Tibial artery (tissue), 4 donors: Measurements from ENCODE around the gene PMS2.
A peak's percentile ranks its signal among the peaks of the same experiment; 100 is the strongest.

ENCODE experiments used
- DNase-seq, 2 donors: peaks; one replicate each; pipeline ENCODE4 v3.0.0-alpha.2; 2019
- H3K27ac ChIP-seq, 2 donors: fragments of 200-600 bp; sonication (generic) in 1 of 2; 1 replicate in 1 of 2; 2 replicates in 1 of 2; pipeline ENCODE4 v1.5.1; 2018 to 2019; ENCODE audit warnings: mild to moderate bottlenecking in 1 of 2
- H3K27me3 ChIP-seq, 2 donors: fragments of 200-600 bp; sonication (generic) in 1 of 2; one replicate each; pipeline versions ENCODE4 v1.5.1 to v1.6.0; 2016 to 2019
- H3K36me3 ChIP-seq, 3 donors: fragments of 200-600 bp; sonication (generic) in 2 of 3; one replicate each; pipeline ENCODE4 v1.5.1; 2016 to 2019; ENCODE audit warnings: mild to moderate bottlenecking in 2 of 3
- H3K4me1 ChIP-seq, 4 donors: fragments of 200-600 bp; sonication (generic) in 2 of 4; 1 replicate in 3 of 4; 2 replicates in 1 of 4; pipeline ENCODE4 v1.5.1; 2016 to 2019
- H3K4me3 ChIP-seq, 2 donors: fragments of 200-600 bp; sonication (generic) in 1 of 2; 1 replicate in 1 of 2; 2 replicates in 1 of 2; pipeline ENCODE4 v1.5.1; 2018 to 2019; ENCODE audit warnings: mild to moderate bottlenecking in 2 of 2
- H3K9me3 ChIP-seq, 3 donors: fragments of 200-600 bp; sonication (generic) in 1 of 3; one replicate each; pipeline ENCODE4 v1.5.1; 2016 to 2019
- CTCF ChIP-seq, 2 experiments: fragments of 200-600 bp in 1 of 2; fragments of 450-650 bp in 1 of 2; IDR thresholded peaks; one replicate each; pipeline ENCODE4 v1.5.1; 2017 to 2019; ENCODE audit warnings: antibody characterized with exemption in 2 of 2, mild to moderate bottlenecking in 1 of 2, moderate library complexity in 1 of 2
- intact Hi-C: fragments of 100-400 bp; cut with DNase I; formaldehyde crosslinking; loops from one replicate; pipeline ENCODE4 v1.15.0; 2023; ENCODE audit warnings: low total_unique reads

PMS2 gene

GRCh38 chr7:6022707-6023106, 13.9 kb upstream of the PMS2 start:
- peaks cover 82 to 100% (median 95%) of the 10 kb centered on the region in 3 donors for H3K36me3 ChIP-seq
- H3K4me1 ChIP-seq = no peaks in the 10 kb centered on the region
- TF ChIP-seq CTCF (IDR thresholded peaks at IDR 0.05) = no peak
- intact Hi-C loops = no loop called here
- no peaks in the 10 kb centered on the region for H3K9me3 ChIP-seq
- no peaks in the 10 kb centered on the region for H3K27me3 ChIP-seq
- H3K27ac ChIP-seq = no peak overlapping the region
- no peak for DNase-seq
- H3K4me3 ChIP-seq = no peak overlapping the region

DNA sequence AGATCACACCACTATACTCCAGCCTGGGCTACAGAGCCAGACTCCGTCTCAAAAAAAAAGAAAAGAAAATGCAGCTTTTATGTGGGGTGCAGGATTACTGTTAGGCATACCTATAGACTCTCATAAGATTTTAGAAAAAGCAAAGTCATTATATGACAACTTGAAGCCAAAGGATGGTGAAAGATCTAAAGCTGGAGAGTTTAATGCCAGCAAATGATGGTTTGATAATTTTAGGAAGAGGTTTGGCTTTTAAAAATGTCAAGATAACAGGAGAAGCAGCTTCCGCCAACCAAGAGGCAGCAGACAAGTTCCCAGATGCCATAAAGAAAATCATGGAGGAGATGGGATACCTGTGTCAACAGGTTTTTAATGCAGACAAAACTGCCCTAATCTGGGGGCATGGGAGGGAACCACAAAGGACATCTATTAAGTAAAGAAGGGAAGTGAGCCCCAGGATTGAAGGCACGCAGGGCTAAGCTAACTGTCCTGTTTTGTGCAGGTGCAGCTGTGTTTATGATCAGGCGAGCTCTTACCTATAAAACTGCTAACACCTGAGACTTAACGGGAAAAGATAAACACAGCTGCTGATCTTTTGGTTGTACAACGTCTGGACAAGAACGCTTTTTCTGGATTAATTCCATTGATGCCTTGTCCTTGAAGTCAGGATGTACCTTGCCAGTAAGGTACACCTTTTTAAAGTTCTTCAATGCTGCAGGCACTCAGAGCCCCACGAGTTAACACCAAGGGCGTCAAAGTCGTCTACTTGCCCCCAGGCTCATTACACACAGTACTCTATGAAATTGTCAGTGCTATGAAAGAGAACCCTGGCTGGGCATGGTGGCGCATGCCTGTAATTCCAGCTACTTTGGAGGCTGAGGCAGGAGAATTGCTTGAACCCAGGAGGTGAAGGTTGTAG, 11.8 kb upstream of the PMS2 start:
- no peak for TF ChIP-seq CTCF (IDR thresholded peaks at IDR 0.05)
- H3K27me3 ChIP-seq = no peaks in the 10 kb centered on the region
- no peak overlapping the region for H3K4me3 ChIP-seq
- H3K4me1 ChIP-seq = peaks cover 0 to 3% (median 1%) of the 10 kb centered on the region in 4 donors
- DNase-seq = peak in 1 of 2 donors; percentile 21
- no peak overlapping the region for H3K27ac ChIP-seq
- H3K36me3 ChIP-seq = peaks cover 65 to 99% (median 94%) of the 10 kb centered on the region in 3 donors
- H3K9me3 ChIP-seq = no peaks in the 10 kb centered on the region
- intact Hi-C loops = no loop called here

GRCh38 chr7:6016653-6016966, 7.8 kb upstream of the PMS2 start:
- no peak overlapping the region for H3K27ac ChIP-seq
- DNase-seq = no peak
- H3K36me3 ChIP-seq = peaks cover 42 to 74% (median 63%) of the 10 kb centered on the region in 3 donors
- no peak overlapping the region for H3K4me3 ChIP-seq
- H3K4me1 ChIP-seq = peaks cover 0 to 7% (median 1%) of the 10 kb centered on the region in 4 donors
- no peaks in the 10 kb centered on the region for H3K9me3 ChIP-seq
- TF ChIP-seq CTCF (IDR thresholded peaks at IDR 0.05) = no peak
- intact Hi-C loops = no loop called here
- no peaks in the 10 kb centered on the region for H3K27me3 ChIP-seq

DNA sequence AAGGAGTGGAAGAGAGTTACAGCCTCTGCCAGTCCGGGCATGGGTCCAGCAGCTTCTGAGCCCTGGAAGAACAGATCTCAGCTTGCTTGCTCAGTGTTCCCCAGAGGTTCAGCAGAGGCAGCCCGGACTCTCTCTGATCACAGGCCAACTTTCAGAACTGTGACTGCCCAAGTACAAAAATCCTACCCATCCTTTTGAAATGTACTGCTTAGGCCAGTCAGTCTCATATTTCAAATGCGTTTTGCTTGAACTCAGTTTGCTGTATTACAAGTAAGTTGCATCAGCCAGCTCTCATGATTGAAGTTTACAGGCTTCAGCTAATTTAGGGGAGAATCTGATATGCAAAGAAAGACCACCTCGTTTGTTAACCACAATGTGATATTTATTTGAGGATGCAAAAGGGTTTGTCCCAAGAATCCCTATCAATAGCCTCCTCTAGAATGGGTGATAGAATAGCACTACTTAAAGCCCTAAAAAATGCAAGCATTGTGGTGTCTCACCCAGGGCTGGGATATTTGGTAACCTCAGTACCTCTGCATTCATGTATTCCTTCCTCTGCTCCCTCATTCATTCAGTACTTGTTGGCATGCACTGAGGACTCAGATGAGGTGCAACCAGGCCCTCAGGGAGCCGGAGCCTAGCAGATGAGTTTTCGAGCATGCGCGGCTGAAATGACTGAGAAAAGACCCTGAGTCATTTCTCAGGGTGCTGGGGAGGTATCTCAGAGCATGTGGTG, 7.2 kb upstream of the PMS2 start:
- no peak overlapping the region for H3K4me3 ChIP-seq
- H3K36me3 ChIP-seq = peaks cover 42 to 69% (median 58%) of the 10 kb centered on the region in 3 donors
- no peaks in the 10 kb centered on the region for H3K27me3 ChIP-seq
- no peak for TF ChIP-seq CTCF (IDR thresholded peaks at IDR 0.05)
- intact Hi-C loops = no loop called here
- peak overlapping the region in 1 of 2 donors; percentile 17 for H3K27ac ChIP-seq
- DNase-seq = peak; percentile 70 to 75
- H3K9me3 ChIP-seq = no peaks in the 10 kb centered on the region
- peaks cover 0 to 10% (median 2%) of the 10 kb centered on the region in 4 donors for H3K4me1 ChIP-seq

- peak in 1 of 2 donors; percentile 20 for DNase-seq
- intact Hi-C loops = no loop called here
- TF ChIP-seq CTCF (IDR thresholded peaks at IDR 0.05) = no peak
- H3K4me1 ChIP-seq = peaks cover 0 to 31% (median 10%) of the 10 kb centered on the region in 4 donors
- no peaks in the 10 kb centered on the region for H3K27me3 ChIP-seq
- no peaks in the 10 kb centered on the region for H3K9me3 ChIP-seq
- H3K36me3 ChIP-seq = peaks cover 11 to 34% (median 25%) of the 10 kb centered on the region in 3 donors
- no peak overlapping the region for H3K27ac ChIP-seq
- no peak overlapping the region for H3K4me3 ChIP-seq
These were observed 3.7 kb upstream of the PMS2 start for GRCh38 chr7:6012355-6013104.
